Activated T-helper 17 cell treated with anti-CD3 and anti-CD28 coated beads, Interleukin-2, amount 50 U/mL, for 72 hours (primary cell): Measurements from ENCODE around the gene MSI2. TPM values are rescaled to one million over a fixed set of nuclear protein-coding genes. Genes with fewer than 3 reads are reported as not detected.

Experiments used
- ATAC-seq: fragments of 150-1000 bp; cut with Tn5 transposase; replicated peaks from 2 replicates; pipeline ENCODE4 v1.10.0; 2021; ENCODE audit warnings: mild to moderate bottlenecking, moderate library complexity
- H3K27ac Mint-ChIP-seq: one replicate; pipeline ENCODE4 v1.8.0; 2022; ENCODE audit warnings: mixed read lengths
- H3K27me3 Mint-ChIP-seq: one replicate; pipeline ENCODE4 v1.8.0; 2022; ENCODE audit warnings: mixed read lengths
- H3K36me3 Mint-ChIP-seq: one replicate; pipeline ENCODE4 v1.8.0; 2022; ENCODE audit warnings: low read depth, mild to moderate bottlenecking, mixed read lengths
- H3K4me1 Mint-ChIP-seq: one replicate; pipeline ENCODE4 v1.8.0; 2022; ENCODE audit warnings: mixed read lengths
- H3K4me3 Mint-ChIP-seq: one replicate; pipeline ENCODE4 v1.8.0; 2022; ENCODE audit warnings: mild to moderate bottlenecking, mixed read lengths
- H3K9me3 Mint-ChIP-seq: one replicate; pipeline ENCODE4 v1.8.0; 2022; ENCODE audit warnings: mixed read lengths
- total RNA-seq, 2 donors: library from RNA; stranded (reverse); gene quantifications; one replicate each; pipeline ENCODE4 v1.2.3, GENCODE V29; 2022

Gene MSI2
- total RNA-seq, 2 donors from 2014 or later, result 96.3 to 128 TPM

DNA sequence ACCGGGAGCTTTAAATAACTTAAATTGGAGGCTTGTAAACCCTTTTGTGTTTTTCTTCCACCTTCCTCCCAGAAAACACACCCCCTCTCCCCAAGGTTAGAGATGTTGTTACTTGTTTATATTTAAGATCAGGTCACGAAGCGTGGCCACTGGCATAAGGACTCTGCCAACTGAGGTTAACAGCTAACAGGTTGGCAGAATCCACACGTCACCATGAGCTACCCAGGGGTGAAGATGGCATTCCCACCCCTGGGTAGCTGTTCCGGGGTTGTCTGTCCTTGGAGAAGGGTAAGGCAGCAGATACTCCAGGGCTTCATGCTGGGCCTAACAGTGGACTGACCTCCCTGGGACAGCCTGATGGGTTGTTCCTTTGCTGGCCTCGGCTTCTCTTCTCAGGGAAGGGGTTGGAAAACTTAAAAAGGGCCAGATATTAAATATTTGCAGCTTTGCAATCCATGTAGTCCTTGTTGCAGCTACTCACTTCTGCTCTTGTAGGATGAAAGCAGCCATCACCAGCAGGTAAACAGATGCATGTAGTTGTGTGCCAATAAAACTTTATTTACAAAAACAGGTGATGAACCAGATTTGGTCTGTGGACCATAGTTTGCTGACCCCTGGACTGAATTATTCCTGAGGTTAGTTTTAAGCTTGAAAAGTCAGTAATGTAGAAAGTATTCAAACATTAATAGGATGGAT, 148.6 kb downstream of the MSI2 start:
- no peaks in the 10 kb centered on the region for H3K27me3 Mint-ChIP-seq
- H3K36me3 Mint-ChIP-seq, result peaks cover 67% of the 10 kb centered on the region
- H3K27ac Mint-ChIP-seq, result no peak overlapping the region
- ATAC-seq, result no peak
- peaks cover 25% of the 10 kb centered on the region for H3K4me1 Mint-ChIP-seq
- H3K4me3 Mint-ChIP-seq, result no peak overlapping the region
- H3K9me3 Mint-ChIP-seq, result no peaks in the 10 kb centered on the region

DNA sequence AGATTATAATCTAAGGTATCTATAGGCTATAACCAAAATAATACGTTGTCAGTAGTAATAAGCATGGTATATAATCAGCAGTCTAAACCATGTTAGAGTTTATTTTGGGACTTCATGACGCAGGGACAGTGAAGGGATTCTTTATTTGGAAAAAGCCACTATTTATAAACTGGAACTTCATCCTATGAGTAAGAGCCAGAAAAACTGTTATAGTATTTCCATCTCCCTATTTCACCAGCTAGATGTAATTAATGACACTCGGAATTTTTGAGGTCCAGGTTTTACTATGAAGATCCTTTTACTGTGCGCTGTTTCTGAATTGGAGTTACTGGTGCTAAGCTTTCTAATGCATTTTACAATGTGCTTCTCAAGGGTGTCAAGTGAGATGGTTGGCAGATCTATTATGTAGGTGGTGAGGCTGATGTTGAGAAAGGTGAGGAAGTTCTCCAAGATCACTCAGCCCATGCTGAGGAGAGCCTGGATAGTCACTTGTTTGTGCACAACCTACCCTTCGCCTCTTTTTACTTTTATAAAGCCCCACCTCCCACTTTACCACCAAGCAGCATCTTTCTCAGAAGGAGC, 149.3 kb downstream of the MSI2 start:
- no peaks in the 10 kb centered on the region for H3K27me3 Mint-ChIP-seq
- no peak overlapping the region for H3K4me3 Mint-ChIP-seq
- ATAC-seq, result no peak

DNA sequence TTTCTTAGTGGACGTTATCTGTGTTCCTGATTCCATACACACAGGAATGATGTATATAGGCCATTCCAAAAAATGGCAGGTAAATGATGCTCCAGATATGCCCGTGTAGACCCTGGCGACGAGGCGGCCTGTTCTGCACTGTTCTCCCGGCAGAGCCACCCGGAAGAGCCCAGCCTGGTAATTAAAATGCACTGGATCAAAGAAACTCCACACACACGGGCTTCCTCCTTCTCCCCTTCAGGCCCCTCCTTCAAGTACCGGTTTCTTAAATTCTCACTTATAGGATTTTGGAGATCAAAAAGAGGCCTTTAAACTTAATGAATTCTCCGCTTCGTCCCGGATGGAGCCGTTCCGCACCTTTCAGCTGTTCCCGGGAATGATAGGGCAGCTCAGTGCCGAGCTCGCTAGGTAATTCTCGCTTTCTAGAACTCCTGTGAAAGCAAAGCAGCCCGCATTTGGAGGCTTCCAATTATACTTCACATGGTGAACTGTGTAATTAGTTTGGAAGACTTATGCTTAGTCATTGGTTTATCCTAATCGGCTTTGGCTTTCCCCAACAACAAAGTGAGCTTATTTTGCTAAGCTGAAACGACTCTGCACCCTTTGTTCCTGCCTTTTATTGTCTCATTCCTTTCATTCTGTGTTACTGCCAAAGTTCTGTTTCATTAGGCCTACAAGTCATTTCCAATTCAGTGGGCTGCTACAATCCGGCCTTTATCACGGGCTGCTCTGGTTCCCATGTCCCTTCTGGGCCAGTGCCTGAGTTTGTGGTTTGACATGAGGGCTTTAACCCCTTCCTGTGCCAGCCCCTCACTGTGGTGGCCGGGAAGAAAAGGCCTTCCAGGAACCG, 150.0 kb downstream of the MSI2 start:
- peak; percentile 18 for ATAC-seq
- Mint-ChIP-seq H3K4me3 (peak overlapping the region; percentile 47), H3K27ac (peak overlapping the region; percentile 80), H3K27me3 (no peaks in the 10 kb centered on the region), H3K9me3 (no peaks in the 10 kb centered on the region), H3K4me1 (peaks cover 25% of the 10 kb centered on the region), H3K36me3 (peaks cover 54% of the 10 kb centered on the region)

More for the DNA sequence above, 149.3 kb downstream of the MSI2 start:
- H3K27ac Mint-ChIP-seq, result peak overlapping the region; percentile 80
- no peaks in the 10 kb centered on the region for H3K9me3 Mint-ChIP-seq
- peaks cover 25% of the 10 kb centered on the region for H3K4me1 Mint-ChIP-seq
- H3K36me3 Mint-ChIP-seq, result peaks cover 62% of the 10 kb centered on the region

DNA sequence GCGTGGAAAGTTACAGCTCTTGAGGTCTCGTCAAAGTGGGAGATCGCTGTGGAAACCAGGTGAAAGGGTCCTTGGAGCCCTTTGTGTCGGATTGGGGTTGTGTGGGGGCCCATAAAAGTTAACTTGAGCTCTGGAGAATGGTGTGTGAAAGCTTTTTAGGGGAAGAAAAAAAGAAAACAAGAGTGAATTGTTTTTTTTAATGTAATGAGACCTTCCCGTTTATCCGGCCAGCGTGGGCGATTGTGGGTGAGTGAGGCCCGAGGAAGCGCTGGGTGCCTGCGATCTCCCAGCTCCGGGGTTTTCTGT, 150.6 kb downstream of the MSI2 start:
- Mint-ChIP-seq H3K4me1 (peaks cover 25% of the 10 kb centered on the region), H3K27ac (peak overlapping the region; percentile 80), H3K27me3 (no peaks in the 10 kb centered on the region), H3K4me3 (peak overlapping the region; percentile 47), H3K36me3 (peaks cover 48% of the 10 kb centered on the region), H3K9me3 (no peaks in the 10 kb centered on the region)
- ATAC-seq, result no peak

DNA sequence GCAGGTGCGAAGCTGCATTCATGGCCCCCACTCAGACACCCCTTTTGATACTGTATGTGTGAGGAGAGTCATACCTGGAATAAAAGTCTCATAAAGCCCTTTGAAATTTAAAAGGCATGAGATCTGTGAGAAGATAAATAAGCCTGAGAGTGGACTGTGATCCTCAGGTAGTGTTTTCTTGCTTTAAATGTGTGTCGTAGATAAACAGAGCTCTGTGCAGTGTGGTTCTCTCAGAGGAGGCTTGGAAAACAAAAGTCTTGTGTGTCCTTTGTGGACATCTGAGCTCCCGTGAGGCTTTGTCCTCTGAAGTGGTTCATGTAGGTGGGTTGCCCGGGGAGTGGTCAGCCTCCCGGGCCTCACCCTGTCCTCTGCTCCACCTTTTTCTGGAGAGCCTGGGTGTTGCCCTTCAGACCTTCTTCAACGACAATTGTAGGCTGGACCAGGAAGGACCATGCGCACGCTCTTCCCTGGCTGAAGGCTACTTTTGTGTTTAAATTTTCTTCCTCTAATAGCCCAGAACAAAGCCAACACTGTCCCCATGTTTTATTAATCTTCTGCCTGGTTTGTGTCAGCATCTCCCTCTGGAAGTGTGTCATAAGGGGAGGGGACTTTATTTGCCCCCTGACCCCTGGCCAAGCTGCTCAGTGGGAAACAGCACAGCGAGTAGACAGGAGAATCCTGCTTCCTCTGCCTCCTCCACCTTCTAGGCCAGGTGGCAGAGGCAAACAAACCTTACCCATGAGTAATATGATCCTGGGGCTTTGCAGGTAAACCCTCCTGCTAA, 151.2 kb downstream of the MSI2 start:
- no peaks in the 10 kb centered on the region for H3K9me3 Mint-ChIP-seq
- peaks cover 25% of the 10 kb centered on the region for H3K4me1 Mint-ChIP-seq
- peak overlapping the region; percentile 47 for H3K4me3 Mint-ChIP-seq
- peak; percentile 44 for ATAC-seq
- H3K27ac Mint-ChIP-seq, result peak overlapping the region; percentile 80
- peaks cover 45% of the 10 kb centered on the region for H3K36me3 Mint-ChIP-seq
- no peaks in the 10 kb centered on the region for H3K27me3 Mint-ChIP-seq

DNA sequence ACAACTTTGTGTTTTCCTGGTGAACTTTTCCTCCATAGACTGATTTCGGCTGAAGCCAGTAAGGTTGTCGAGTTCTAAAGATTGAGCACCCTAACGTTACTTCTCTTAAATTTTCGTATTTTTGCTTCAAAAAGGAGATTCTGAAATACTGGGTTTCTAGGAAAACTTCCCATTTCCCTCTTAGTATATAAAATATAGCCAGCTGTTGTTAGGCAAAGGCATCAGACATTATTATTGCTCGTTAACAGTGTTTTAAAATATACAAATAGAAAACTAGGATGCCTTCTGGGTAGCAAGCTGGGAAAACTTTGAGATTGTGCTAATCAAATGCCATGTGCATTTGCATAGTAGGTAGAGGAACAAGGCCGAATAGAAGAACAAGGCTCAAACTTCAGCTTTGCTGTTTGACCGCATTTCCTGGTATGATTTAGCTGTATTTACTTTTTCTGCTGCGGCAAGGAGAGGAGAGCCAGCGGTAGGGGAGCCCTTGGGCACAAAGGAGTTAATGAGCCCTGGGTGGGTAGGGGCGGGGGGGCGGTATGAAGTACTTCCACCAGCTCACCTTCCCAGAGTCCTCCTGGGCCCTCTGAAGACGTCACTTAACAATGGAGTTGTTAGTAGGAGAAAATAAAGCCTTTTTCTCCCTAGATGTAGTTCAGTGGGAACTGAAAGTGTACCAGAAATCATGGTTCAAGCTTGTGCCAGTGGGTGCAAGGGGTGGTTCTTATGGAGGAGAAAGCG, 151.9 kb downstream of the MSI2 start:
- peak; percentile 72 for ATAC-seq
- H3K27ac Mint-ChIP-seq, result peak overlapping the region; percentile 80
- no peaks in the 10 kb centered on the region for H3K9me3 Mint-ChIP-seq
- H3K36me3 Mint-ChIP-seq, result peaks cover 38% of the 10 kb centered on the region
- H3K4me1 Mint-ChIP-seq, result peaks cover 25% of the 10 kb centered on the region
- no peaks in the 10 kb centered on the region for H3K27me3 Mint-ChIP-seq
- H3K4me3 Mint-ChIP-seq, result peak overlapping the region; percentile 47

DNA sequence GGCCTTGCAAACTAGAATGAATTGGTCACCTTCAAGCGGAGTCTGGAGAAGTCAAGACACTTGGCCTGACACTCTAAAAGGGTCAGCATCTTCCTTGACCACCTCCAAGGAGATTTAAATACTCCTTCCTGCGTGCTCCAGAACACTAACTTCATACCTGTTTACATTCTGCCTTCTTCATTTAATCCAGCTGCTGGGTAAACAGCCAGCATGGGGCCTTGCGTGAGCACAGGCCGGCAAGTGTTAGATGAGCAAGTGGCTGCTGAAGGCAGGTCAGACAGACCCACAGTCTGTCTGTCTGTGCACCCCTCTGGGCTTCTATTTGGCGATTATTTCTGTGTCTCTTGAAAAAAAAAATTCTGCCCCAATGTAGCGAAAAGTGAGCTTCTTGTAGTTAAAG, 153.8 kb downstream of the MSI2 start:
- Mint-ChIP-seq H3K4me1 (peaks cover 30% of the 10 kb centered on the region), H3K4me3 (no peak overlapping the region), H3K27me3 (no peaks in the 10 kb centered on the region), H3K36me3 (peaks cover 20% of the 10 kb centered on the region), H3K27ac (no peak overlapping the region), H3K9me3 (no peaks in the 10 kb centered on the region)
- ATAC-seq, result no peak

DNA sequence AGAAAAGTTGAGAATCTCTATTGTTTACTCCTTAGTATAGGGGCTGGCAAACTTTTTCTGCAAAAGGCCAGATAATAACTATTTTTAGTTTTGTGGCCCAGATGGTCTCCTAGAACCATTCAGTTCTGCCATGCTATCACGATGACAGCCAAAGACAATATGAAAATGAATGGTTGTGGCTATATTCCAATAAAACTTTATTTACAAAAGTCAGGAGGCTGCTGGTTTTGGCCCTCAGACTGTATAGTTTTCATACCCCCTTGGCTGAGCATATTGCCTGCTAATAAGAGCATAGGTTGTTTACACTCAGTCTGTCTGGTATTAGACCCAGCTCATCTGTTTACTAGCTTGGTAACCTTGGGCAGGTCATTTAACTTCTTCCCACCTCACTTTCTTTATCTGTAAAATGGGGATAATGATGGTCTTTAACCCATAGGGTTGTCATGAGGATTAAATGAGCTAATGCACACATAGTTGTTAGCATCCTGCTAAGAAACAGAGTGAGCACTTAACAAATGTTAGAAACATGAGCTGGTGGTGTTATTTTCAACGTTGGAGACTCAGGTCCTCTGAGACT, 156.3 kb downstream of the MSI2 start:
- peaks cover 7% of the 10 kb centered on the region for H3K36me3 Mint-ChIP-seq
- ATAC-seq, result no peak

DNA sequence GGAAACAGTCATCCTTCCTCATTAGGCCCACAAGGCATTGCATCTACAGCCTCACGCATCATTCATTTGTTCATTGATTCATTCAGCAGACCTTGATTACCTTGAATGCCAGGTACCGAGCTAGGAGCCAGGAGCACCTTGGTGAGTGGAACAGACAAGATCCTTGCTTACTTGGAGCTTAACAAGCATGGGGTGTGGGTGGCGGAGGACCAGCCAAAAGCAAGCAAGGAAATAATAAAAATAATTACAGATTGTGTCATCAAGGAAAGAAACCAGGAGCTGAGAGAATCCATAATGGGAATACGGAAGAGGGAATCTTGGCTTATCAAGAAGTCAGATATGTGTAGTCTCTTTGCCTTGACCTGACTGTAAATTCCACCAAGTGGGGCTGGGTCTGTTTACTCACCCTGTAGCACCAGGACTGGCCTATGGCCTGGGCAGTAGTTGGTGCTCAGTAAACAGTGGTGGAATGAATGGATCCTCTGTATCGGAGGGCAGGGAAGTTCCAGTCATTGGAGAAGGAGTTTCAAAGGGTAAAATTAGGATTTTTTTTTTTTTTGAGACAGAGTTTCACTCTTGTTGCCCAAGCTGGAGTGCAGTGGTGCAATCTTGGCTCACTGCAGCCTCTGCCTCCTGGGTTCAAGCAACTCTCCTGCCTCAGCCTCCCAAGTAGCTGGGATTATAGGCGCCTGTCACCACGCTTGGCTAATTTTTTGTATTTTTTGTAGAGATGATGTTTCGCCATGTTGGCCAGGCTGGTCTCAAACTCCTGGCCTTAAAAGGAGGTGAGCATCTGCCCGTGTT, 157.7 kb downstream of the MSI2 start:
- Mint-ChIP-seq H3K4me3 (no peak overlapping the region), H3K4me1 (peaks cover 16% of the 10 kb centered on the region), H3K27me3 (no peaks in the 10 kb centered on the region), H3K36me3 (peaks cover 5% of the 10 kb centered on the region), H3K9me3 (no peaks in the 10 kb centered on the region), H3K27ac (no peak overlapping the region)
- ATAC-seq, result no peak

More for the DNA sequence above, 156.3 kb downstream of the MSI2 start:
- H3K4me1 Mint-ChIP-seq, result peaks cover 23% of the 10 kb centered on the region
- H3K27ac Mint-ChIP-seq, result no peak overlapping the region
- no peaks in the 10 kb centered on the region for H3K9me3 Mint-ChIP-seq
- no peak overlapping the region for H3K4me3 Mint-ChIP-seq
- no peaks in the 10 kb centered on the region for H3K27me3 Mint-ChIP-seq

DNA sequence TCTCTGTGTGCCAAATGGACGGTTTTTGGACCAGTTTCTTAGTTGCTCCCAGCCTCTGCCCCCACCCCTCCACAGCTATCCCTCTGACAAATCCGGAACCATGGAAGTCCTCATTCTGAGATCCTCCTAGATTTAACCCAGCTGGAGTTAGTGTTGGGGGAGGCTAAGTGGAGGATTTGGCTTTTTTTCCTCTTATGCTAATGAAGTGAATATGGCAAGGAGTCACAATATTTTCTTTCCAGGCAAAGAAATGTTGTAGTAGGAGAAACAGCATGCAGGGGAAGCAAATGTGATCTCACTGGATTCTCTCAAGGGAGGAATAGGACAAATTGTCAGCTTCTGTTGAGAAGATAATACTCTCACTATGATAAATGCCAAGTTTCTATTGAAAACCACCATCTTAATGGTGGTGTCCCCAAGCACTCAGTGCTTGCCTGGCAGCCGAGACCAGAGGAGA, 159.5 kb downstream of the MSI2 start:
- ATAC-seq, result peak; percentile 52
- no peak overlapping the region for H3K4me3 Mint-ChIP-seq
- peaks cover 16% of the 10 kb centered on the region for H3K4me1 Mint-ChIP-seq
- no peaks in the 10 kb centered on the region for H3K9me3 Mint-ChIP-seq
- H3K27me3 Mint-ChIP-seq, result no peaks in the 10 kb centered on the region
- H3K36me3 Mint-ChIP-seq, result peaks cover 4% of the 10 kb centered on the region
- peak overlapping the region; percentile 77 for H3K27ac Mint-ChIP-seq

DNA sequence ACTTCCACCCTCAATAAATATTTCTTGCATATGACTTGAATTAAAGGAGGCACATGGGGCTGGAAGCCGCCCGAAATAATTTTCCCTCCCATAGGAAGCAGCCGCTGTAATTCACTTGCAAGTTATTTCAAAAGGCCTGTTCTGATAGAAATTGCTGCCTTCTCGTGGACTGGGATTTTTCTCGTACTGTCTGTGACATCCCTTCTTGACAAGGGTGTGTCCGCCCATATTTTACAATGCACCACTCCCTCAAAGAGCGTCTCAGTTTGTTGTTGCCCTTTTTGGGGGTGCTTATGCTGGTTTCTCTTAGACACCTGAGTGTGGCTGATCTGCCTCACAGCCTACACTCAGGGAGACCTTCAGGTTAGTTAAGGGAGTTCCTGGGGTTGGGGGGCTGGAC, 160.0 kb downstream of the MSI2 start:
- Mint-ChIP-seq H3K4me1 (peaks cover 16% of the 10 kb centered on the region), H3K9me3 (no peaks in the 10 kb centered on the region)

DNA sequence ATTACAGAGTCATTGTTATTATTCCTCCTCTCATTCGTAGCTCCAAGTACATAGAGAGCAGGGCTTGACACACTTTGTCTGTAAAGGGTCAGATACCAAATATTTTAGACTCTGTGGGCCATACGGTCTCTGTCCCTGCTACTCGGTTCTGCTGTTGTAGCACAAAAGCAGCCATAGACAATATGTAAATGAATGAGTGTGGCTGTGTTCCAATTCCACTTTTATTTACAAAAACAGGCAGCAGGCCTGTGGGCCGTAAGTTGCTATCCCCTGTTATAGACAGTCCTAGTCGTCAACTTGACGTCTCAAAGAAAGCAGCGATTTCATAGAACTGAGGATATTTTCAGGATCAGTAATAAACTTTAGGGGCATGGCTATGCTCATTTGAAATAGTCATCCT, 161.6 kb downstream of the MSI2 start:
- ATAC-seq, result no peak
- peaks cover 12% of the 10 kb centered on the region for H3K36me3 Mint-ChIP-seq
- peaks cover 23% of the 10 kb centered on the region for H3K4me1 Mint-ChIP-seq
- H3K27me3 Mint-ChIP-seq, result no peaks in the 10 kb centered on the region
- no peak overlapping the region for H3K4me3 Mint-ChIP-seq
- no peak overlapping the region for H3K27ac Mint-ChIP-seq
- no peaks in the 10 kb centered on the region for H3K9me3 Mint-ChIP-seq

More for the DNA sequence above, 160.0 kb downstream of the MSI2 start:
- ATAC-seq, result no peak
- Mint-ChIP-seq H3K36me3 (peaks cover 4% of the 10 kb centered on the region), H3K4me3 (no peak overlapping the region), H3K27ac (no peak overlapping the region), H3K27me3 (no peaks in the 10 kb centered on the region)
